HG02885 (cell line): ENCODE data around the gene PTPMT1.
A peak's percentile ranks its signal among the peaks of the same experiment; 100 is the strongest.

ENCODE experiments used
- ATAC-seq: cut with Tn5 transposase; IDR thresholded peaks from one replicate; pipeline ENCODE4 v1.9.1; 2021; ENCODE audit warnings: mild to moderate bottlenecking; ENCODE audit not compliant: unreplicated experiment, poor library complexity

Gene PTPMT1

DNA sequence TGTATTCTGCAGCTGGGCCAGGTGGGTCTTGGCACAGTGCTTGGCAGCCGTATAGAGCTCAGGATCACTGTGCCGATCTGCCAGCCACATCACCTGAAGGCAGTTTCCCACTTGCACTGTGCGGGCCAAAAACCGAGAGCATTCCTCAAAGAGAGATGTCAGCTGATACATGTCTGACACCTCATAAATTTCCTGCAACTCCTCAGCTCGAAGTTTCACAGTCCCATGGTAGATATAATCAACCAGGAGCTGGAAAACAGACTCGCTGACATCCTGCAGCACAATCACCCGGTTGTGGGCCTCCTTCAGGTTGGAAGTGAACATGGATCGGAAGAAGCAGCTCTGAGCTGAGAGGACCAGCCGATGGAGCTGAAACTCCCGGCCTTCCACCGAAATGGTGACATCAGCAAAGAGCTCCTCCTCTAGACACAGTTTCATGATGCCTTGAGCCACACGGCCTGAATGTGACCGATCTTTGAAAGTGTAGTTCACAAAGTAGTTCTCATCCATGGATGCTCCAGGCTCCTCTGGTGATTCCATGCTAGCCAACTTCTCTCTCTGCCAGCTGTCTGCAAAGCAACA lies 12.2 kb downstream of the PTPMT1 start:
- ATAC-seq, result no peak

- ATAC-seq, result peak; percentile 94
Observed at GRCh38 chr11:47578524-47579494, 13.4 kb downstream of the PTPMT1 start, which contains the start of the genes KBTBD4 and NDUFS3. KBTBD4 (minus strand) TSS chr11:47578970; CDS start chr11:47578951, 19 bp downstream. NDUFS3 (plus strand) TSS chr11:47579074; CDS start chr11:47579092, 18 bp downstream.

- no peak for ATAC-seq
Observed at GRCh38 chr11:47583844-47584243, 18.4 kb downstream of the PTPMT1 start.

- no peak for ATAC-seq
Observed at GRCh38 chr11:47586098-47586855, 20.9 kb downstream of the PTPMT1 start, which contains the start of gene FAM180B. FAM180B (plus strand) TSS chr11:47586678; CDS start chr11:47586769, 91 bp downstream.

DNA sequence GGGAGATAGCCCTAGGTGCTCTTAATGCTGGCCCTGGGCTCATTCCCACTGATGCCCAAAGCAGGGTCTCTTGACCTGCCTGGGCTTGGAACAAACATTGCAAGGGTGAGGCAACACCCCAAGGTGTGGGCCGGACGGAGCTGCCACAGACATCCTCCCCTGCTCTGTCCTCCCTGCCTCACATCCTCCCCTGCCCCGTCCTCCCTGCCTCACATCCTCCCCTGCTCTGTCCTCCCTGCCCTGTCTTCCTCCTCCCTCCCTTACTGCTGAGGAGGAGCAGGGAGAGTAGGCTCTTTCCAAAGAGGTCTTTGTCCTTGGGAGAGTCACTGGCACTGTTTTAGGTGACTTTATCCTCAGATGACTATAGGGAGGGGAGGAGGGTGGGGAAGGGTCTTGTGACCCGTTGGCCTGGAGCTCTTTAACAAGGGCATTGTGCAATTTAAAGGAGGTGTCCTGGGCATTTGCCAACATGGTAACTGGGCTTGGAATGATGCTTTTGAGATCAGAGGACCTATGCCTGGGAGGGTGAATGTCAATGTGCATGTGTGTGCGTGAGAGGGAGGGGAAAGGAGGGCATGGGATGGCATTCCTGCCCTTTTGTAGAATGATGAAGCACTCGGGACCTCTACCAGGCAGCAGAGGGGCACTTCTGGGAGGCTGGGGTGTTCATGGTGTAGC lies 21.8 kb downstream of the PTPMT1 start:
- no peak for ATAC-seq

- no peak for ATAC-seq
Observed at GRCh38 chr11:47587723-47588326, 22.4 kb downstream of the PTPMT1 start.

- ATAC-seq, result no peak
Observed at GRCh38 chr11:47589118-47589517, 23.7 kb downstream of the PTPMT1 start.

- no peak for ATAC-seq
Observed at GRCh38 chr11:47589584-47589976, 24.2 kb downstream of the PTPMT1 start.

- no peak for ATAC-seq
Observed at GRCh38 chr11:47589977-47590861, 24.8 kb downstream of the PTPMT1 start.

- ATAC-seq, result no peak
Observed at GRCh38 chr11:47591764-47592163, 26.4 kb downstream of the PTPMT1 start.

GRCh38 chr11:47592251-47592650 lies 26.9 kb downstream of the PTPMT1 start:
- ATAC-seq, result no peak

GRCh38 chr11:47592970-47593369 lies 27.6 kb downstream of the PTPMT1 start:
- ATAC-seq, result no peak

GRCh38 chr11:47593492-47593933 lies 28.1 kb downstream of the PTPMT1 start:
- ATAC-seq, result no peak

DNA sequence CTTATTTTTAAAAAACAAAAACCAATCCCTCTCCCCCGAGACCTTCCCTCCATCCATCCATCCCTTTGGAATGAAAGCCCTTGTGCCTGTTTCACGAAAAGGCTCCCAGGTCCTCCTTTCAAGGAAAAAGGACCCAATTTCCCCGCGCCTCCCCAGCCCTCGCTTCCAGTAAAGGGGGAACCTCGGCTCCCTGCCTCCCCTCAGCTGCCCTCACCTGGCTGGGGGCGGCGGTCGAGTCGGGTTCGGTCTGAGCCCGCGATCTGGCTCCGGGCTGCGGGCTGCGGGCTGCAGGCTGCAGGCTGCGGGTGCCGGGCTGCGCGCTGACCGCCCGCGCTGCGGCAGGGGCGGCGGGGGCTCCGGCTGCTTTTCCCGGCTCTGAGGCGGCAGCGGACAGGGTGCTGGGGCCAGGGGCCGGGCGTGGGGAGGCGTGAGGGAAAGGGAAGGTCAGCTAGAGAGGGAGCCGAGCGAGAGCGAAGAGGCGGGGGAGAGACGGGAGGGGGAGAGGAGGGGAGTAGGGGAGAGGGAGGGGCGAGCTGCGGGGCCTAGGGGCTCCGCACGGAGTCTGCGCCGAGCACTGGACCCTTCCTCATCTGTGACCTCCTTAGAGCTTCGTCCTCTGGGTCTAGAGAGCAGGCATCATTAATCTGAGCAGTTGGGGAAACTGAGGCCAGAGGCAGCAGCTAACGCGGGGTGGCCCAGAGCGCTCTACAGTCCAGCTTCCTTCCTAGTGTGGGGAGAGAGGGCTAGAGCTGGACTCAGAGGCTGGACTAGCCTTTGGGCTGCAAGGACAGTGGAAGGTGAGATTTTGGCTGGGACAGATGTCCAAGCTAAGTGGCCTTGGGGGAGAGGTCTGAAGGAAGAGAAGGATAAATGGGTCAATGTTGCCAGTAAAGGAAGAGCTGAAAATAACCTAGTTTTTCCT lies 28.8 kb downstream of the PTPMT1 start, which contains the start of gene C1QTNF4:
Gene C1QTNF4 (minus strand): TSS at position 478 of the 922 bp plus-strand sequence. CDS start 3,601 bp downstream, outside the sequence.
- ATAC-seq, result no peak

- ATAC-seq, result no peak
Observed at GRCh38 chr11:47595029-47595428, 29.6 kb downstream of the PTPMT1 start.

GRCh38 chr11:47595967-47596366 lies 30.6 kb downstream of the PTPMT1 start:
- no peak for ATAC-seq

- ATAC-seq, result no peak
Observed at GRCh38 chr11:47599902-47600301, 34.5 kb downstream of the PTPMT1 start.
